Sigmoid colon (tissue), 4 donors: ENCODE measurements around the gene TMEM231.
"Not testable (repeated sequence)": the region's sequence is repeated elsewhere in the genome, so short reads cannot be mapped to it uniquely, and the experiment has no call there.

Source experiments
- POLR2AphosphoS5 ChIP-seq, 4 donors: sonication (generic); formaldehyde crosslinking; IDR thresholded peaks; one replicate each; pipeline ENCODE4 v1.6.1; 2017; ENCODE audit warnings: antibody characterized with exemption in 4 of 4
- TF ChIP-seq, protein P1 (sequence below), 4 experiments: fragments of 450-650 bp in 3 of 4; fragments of 200-600 bp in 1 of 4; IDR thresholded peaks; one replicate each; pipeline ENCODE4 v1.5.1; 2016 to 2019; ENCODE audit warnings: antibody characterized with exemption in 4 of 4, mild to moderate bottlenecking in 3 of 4, moderate library complexity in 2 of 4

DNA sequence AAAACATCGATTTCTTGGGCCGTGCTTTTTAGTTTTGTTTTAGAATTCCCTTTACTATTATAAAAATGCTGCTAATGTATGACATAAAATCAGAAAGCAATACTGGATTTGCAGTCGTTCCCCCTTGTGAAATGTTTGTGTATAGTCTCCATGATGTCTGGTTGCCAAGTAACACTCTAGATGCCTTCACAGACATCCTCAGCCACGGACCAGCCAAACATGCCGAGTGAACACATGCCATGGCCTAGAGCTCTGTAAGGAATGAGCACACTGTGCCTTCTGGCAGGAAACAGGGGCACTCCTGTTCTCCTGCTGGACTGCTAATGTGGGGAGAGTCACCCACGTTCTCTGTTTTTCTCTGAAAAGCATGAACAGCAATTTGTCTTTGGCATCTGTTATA, 54.2 kb downstream of the TMEM231 start:
- TF ChIP-seq, protein P1, sequence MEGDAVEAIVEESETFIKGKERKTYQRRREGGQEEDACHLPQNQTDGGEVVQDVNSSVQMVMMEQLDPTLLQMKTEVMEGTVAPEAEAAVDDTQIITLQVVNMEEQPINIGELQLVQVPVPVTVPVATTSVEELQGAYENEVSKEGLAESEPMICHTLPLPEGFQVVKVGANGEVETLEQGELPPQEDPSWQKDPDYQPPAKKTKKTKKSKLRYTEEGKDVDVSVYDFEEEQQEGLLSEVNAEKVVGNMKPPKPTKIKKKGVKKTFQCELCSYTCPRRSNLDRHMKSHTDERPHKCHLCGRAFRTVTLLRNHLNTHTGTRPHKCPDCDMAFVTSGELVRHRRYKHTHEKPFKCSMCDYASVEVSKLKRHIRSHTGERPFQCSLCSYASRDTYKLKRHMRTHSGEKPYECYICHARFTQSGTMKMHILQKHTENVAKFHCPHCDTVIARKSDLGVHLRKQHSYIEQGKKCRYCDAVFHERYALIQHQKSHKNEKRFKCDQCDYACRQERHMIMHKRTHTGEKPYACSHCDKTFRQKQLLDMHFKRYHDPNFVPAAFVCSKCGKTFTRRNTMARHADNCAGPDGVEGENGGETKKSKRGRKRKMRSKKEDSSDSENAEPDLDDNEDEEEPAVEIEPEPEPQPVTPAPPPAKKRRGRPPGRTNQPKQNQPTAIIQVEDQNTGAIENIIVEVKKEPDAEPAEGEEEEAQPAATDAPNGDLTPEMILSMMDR (IDR thresholded peaks at IDR 0.05), result not testable (repeated sequence)
- TF ChIP-seq POLR2AphosphoS5 (IDR thresholded peaks at IDR 0.05), result not testable (repeated sequence)
